GM12891 (cell line): ENCODE data around the gene POU4F1.

Experiments used
- PAX5 ChIP-seq: IDR thresholded peaks from 2 replicates; pipeline ENCODE4 v1.6.1; 2011; ENCODE audit warnings: low read length, moderate library complexity, mild to moderate bottlenecking; ENCODE audit not compliant: insufficient read depth, severe bottlenecking
- POLR2A ChIP-seq: IDR thresholded peaks from 2 replicates; pipeline ENCODE4 v1.6.1; 2011; ENCODE audit warnings: low read depth, low read length, control low read depth
- POLR2AphosphoS5 ChIP-seq: IDR thresholded peaks from 2 replicates; pipeline ENCODE4 v1.6.1; 2011; ENCODE audit warnings: low read depth, low read length, control low read depth
- POU2F2 ChIP-seq: IDR thresholded peaks from 2 replicates; pipeline ENCODE4 v1.6.1; 2011; ENCODE audit warnings: low read depth, mild to moderate bottlenecking, control low read depth, low read length, moderate library complexity
- SPI1 ChIP-seq: IDR thresholded peaks from 2 replicates; pipeline ENCODE4 v1.6.1; 2011; ENCODE audit warnings: low read depth, low read length, control low read depth
- TAF1 ChIP-seq: IDR thresholded peaks from 2 replicates; pipeline ENCODE4 v1.6.1; 2011; ENCODE audit warnings: low read depth, low read length, control low read depth

- TF ChIP-seq POLR2A (no peak), POLR2AphosphoS5 (no peak), SPI1 (no peak), TAF1 (no peak), PAX5 (no peak), POU2F2 (no peak)
These were observed 10.8 kb downstream of the POU4F1 start for GRCh38 chr13:78592584-78592983.
